Measurements from ENCODE around the gene ALDH4A1.

ALDH4A1 gene, protein sequence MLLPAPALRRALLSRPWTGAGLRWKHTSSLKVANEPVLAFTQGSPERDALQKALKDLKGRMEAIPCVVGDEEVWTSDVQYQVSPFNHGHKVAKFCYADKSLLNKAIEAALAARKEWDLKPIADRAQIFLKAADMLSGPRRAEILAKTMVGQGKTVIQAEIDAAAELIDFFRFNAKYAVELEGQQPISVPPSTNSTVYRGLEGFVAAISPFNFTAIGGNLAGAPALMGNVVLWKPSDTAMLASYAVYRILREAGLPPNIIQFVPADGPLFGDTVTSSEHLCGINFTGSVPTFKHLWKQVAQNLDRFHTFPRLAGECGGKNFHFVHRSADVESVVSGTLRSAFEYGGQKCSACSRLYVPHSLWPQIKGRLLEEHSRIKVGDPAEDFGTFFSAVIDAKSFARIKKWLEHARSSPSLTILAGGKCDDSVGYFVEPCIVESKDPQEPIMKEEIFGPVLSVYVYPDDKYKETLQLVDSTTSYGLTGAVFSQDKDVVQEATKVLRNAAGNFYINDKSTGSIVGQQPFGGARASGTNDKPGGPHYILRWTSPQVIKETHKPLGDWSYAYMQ

DNA sequence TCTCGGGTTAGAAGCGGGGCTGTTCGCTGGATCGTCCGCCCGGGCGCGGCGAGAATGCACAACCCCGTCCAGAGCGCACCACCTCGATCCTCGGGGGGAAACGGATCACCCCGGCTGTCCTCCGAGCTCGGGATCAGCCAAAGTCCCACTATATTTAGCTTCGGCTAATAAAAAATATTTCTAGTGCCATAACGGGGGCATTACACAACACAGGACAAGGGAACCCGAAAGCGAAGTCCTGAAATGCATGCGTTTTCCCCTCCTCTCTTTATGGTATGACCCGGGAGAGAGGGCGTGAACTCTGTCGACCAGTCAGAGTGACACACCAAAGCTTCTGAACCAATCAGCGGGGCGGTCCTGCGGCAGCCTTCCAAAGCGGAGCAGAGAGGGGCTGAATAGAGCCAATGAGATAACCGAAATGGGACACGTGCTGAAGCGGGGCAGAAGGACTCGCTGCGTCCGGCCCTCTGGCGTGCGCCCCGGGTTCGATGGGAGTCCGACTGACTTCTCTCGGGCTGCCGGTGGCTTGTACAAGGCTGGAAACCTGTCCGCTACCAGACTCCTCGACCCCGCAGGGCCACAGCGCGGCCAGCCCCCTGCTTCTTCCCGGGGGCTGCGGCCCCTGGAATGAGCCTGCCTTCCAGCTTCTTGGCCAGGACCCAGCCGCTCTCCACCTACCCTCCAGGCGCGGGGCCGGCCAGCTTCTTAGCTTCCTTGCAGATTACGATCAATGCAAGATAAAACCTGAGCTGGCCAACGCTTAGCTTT is at the start of gene ALDH4A1:
Gene ALDH4A1, minus strand, starts transcription at position 33 of the 768 bp plus-strand sequence. Its CDS starts 32 bp downstream, at position 1.
- TF ChIP-seq, protein P1, sequence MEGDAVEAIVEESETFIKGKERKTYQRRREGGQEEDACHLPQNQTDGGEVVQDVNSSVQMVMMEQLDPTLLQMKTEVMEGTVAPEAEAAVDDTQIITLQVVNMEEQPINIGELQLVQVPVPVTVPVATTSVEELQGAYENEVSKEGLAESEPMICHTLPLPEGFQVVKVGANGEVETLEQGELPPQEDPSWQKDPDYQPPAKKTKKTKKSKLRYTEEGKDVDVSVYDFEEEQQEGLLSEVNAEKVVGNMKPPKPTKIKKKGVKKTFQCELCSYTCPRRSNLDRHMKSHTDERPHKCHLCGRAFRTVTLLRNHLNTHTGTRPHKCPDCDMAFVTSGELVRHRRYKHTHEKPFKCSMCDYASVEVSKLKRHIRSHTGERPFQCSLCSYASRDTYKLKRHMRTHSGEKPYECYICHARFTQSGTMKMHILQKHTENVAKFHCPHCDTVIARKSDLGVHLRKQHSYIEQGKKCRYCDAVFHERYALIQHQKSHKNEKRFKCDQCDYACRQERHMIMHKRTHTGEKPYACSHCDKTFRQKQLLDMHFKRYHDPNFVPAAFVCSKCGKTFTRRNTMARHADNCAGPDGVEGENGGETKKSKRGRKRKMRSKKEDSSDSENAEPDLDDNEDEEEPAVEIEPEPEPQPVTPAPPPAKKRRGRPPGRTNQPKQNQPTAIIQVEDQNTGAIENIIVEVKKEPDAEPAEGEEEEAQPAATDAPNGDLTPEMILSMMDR (IDR thresholded peaks at IDR 0.05; ENCODE audit: control insufficient read depth, extremely low read depth, insufficient read depth) = no peak
- peak; percentile 93 for DNase-seq (ENCODE audit: low read depth)
- H3K4me3 ChIP-seq (ENCODE audit: low read depth, low read length) = peak within 1 kb of the TSS; percentile 71

DNA sequence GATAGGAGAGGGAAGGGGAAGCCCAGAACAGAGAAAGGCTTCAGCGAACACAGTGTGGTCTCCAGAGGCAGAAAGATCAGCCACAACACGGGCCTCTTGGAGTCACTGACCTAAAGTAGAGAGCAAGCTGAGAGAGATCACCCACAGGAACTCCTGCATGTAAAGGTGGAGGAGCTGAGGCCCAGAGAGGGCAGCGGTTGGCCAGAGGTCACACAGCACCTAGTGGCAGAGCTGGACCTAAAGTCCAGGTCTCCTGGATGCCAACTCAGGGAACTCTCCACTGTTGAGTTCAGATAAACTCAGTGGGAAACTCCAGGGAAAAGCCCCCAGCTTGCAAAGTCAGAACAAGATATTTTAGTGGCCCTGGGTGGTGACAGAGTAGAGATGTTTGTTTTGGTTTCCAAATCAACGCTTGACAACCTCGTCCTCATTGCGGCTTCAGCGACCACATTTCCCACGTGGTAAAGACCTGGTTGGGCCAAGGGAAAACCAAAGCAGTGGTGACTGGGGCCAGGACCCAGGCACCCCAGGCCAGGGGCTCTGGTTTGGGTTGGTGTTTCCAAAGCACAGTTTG is 49.5 kb upstream of the ALDH4A1 start:
- H3K4me3 ChIP-seq (ENCODE audit: low read depth, low read length) = no peak overlapping the region
- no peak for DNase-seq (ENCODE audit: low read depth)
- TF ChIP-seq, protein P1 (IDR thresholded peaks at IDR 0.05; ENCODE audit: control insufficient read depth, extremely low read depth, insufficient read depth) = no peak

DNA sequence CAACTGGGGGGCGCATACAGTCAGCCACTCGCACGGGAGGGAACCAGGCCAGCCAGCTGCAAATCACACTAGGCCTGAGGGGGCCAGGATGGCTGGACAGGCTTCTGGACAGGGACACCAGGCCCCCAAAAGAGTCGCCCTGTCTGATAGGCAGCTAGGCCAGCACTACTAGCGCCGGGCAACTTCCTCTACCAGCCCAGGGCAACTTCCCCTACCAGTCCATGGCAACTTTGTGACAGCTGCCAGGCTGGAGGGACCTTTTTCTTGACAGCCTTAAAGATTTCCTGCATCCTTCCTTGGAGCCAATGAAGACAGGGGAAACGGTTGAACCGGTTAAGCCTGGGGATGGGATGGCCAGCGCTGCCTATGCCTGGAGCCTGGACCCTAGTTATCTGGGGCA is 49.1 kb upstream of the ALDH4A1 start:
- DNase-seq (ENCODE audit: low read depth) = no peak
- TF ChIP-seq, protein P1 (IDR thresholded peaks at IDR 0.05; ENCODE audit: control insufficient read depth, extremely low read depth, insufficient read depth) = no peak
- H3K4me3 ChIP-seq (ENCODE audit: low read depth, low read length) = no peak overlapping the region

DNA sequence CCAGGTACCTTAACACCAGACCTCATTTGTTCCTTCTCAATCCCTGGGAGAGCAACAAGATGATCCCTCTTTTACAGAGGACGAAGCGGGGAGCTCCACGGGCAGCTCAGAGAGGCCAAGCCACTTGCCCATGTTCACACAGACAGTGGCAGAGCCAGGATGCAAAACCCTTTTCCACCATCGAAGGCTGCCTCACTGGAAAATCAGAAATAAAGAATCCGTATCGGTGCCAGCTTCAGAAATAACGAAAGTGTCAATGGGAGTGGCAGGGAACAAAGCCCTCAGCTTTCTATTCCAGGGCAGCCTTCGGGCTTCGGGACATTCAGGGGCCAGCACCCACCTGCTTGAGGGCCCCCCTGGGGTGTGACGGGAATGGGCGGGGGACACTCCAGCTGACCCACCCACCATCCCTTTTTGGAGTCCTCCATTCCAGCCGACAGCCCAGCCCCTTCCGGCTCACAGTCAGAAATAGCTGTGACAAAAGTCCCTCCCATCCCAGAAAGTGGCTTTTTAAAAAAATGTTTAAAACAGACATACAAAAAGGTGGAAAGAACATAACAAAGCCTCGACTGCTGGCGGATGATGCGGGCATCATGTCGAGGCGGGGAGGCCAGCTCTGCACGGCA is 48.2 kb upstream of the ALDH4A1 start:
- no peak overlapping the region for H3K4me3 ChIP-seq (ENCODE audit: low read depth, low read length)
- DNase-seq (ENCODE audit: low read depth) = no peak

DNA sequence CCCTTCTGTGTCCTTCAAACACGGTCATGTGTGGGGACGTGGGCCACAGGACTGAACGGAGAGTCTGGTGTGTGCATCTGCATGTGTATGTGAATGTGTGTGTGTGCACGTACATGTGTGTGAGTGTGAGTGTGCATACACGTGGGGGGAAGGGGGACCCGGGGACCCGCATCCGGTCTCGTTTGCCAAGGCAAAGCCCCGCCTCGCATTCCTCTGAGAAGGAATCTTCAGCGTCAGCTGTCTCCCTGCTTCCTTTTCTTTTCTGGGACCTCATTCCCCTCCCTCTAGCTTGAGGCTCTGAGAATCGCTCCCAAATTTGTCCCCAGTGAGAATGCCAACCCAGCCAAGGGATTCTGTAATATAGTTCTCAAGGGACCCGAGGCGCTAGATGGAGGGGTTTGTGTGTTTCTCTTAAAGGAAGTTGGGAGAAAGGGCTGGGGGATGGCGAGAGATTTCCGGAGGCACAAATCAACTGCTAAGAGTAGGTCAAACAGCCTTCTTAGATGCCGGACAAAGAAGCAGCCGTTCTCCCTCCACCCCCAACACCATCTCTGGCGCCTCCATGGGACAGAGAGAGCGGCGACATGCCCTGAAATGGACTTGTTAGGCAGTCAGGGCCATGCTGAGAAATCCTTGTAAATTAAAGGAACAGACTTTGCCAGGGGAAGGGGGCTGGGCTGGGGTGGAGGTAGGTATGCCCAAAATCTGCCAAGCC is 47.5 kb upstream of the ALDH4A1 start:
- TF ChIP-seq, protein P1 (IDR thresholded peaks at IDR 0.05; ENCODE audit: control insufficient read depth, extremely low read depth, insufficient read depth) = no peak
- DNase-seq (ENCODE audit: low read depth) = no peak
- H3K4me3 ChIP-seq (ENCODE audit: low read depth, low read length) = no peak overlapping the region

More for the DNA sequence above, 48.2 kb upstream of the ALDH4A1 start:
- TF ChIP-seq, protein P1 (IDR thresholded peaks at IDR 0.05; ENCODE audit: control insufficient read depth, extremely low read depth, insufficient read depth) = no peak

All from LNCaP clone FGC (cell line).